Tibial artery (tissue), 4 donors: ENCODE measurements around the gene IFITM5.

ENCODE experiments used
- DNase-seq, 2 donors: peaks; one replicate each; pipeline ENCODE4 v3.0.0-alpha.2; 2019
- H3K27ac ChIP-seq, 2 donors: fragments of 200-600 bp; sonication (generic) in 1 of 2; 1 replicate in 1 of 2; 2 replicates in 1 of 2; pipeline ENCODE4 v1.5.1; 2018 to 2019; ENCODE audit warnings: mild to moderate bottlenecking in 1 of 2
- H3K27me3 ChIP-seq, 2 donors: fragments of 200-600 bp; sonication (generic) in 1 of 2; one replicate each; pipeline versions ENCODE4 v1.5.1 to v1.6.0; 2016 to 2019
- H3K36me3 ChIP-seq, 3 donors: fragments of 200-600 bp; sonication (generic) in 2 of 3; one replicate each; pipeline ENCODE4 v1.5.1; 2016 to 2019; ENCODE audit warnings: mild to moderate bottlenecking in 2 of 3
- H3K4me1 ChIP-seq, 4 donors: fragments of 200-600 bp; sonication (generic) in 2 of 4; 1 replicate in 3 of 4; 2 replicates in 1 of 4; pipeline ENCODE4 v1.5.1; 2016 to 2019
- H3K4me3 ChIP-seq, 2 donors: fragments of 200-600 bp; sonication (generic) in 1 of 2; 1 replicate in 1 of 2; 2 replicates in 1 of 2; pipeline ENCODE4 v1.5.1; 2018 to 2019; ENCODE audit warnings: mild to moderate bottlenecking in 2 of 2
- H3K9me3 ChIP-seq, 3 donors: fragments of 200-600 bp; sonication (generic) in 1 of 3; one replicate each; pipeline ENCODE4 v1.5.1; 2016 to 2019
- intact Hi-C: fragments of 100-400 bp; cut with DNase I; formaldehyde crosslinking; loops from one replicate; pipeline ENCODE4 v1.15.0; 2023; ENCODE audit warnings: low total_unique reads
- TF ChIP-seq, protein P1 (sequence below), 2 experiments: fragments of 200-600 bp in 1 of 2; fragments of 450-650 bp in 1 of 2; IDR thresholded peaks; one replicate each; pipeline ENCODE4 v1.5.1; 2017 to 2019; ENCODE audit warnings: antibody characterized with exemption in 2 of 2, mild to moderate bottlenecking in 1 of 2, moderate library complexity in 1 of 2

Gene IFITM5

DNA sequence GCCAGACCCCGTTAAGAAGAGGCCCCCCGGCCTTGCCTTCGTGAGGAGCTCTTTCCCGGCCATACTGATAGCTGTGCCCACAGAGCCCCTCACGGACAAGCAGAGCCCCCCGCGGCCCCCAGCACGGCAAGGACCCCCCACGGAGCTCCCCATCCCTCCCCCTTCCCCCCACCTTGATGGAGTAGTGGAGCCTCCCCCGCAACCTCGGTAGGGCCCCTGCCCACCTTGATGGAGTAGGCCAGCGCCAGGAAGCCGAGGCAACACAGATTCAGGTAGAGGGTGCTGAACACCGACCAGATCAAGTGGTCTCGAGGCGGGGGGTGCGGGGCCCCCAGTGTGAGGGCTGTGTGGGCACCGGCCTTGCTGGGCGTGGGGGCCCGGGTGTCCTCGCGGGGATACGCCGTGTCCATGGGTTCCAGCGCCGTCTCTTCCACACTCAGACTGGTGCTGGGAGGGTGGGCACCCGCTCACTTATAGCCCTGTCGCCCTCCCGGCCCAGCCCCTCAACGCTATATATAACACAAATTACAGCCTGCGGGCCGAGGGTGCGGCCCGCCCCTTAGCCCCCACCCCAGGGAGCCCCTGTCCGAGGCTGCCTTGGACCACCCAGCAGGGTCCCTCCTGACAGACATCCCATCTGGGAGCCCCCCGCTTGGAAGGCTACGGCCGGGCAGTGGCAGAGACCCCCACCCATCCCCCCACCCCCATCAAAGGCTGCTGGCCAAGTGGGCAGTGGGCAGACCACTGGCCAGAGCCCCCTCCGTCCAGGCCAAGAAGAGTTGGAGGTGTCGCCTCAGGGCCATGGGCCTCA, at the start of gene IFITM5:
IFITM5 (minus strand) TSS at position 446 of the 811 bp plus-strand sequence; CDS start at position 410, 36 bp downstream.
- Histone ChIP-seq H3K27ac (no peak within 1 kb of the TSS), H3K27me3 (peaks cover 0 to 60% of the 10 kb centered on the region in 2 donors), H3K4me3 (no peak within 1 kb of the TSS), H3K9me3 (no peaks in the 10 kb centered on the region), H3K36me3 (peaks cover 0 to 6% (median 6%) of the 10 kb centered on the region in 3 donors), H3K4me1 (peaks cover 0 to 9% (median under 1%) of the 10 kb centered on the region in 4 donors)
- TF ChIP-seq, protein P1, sequence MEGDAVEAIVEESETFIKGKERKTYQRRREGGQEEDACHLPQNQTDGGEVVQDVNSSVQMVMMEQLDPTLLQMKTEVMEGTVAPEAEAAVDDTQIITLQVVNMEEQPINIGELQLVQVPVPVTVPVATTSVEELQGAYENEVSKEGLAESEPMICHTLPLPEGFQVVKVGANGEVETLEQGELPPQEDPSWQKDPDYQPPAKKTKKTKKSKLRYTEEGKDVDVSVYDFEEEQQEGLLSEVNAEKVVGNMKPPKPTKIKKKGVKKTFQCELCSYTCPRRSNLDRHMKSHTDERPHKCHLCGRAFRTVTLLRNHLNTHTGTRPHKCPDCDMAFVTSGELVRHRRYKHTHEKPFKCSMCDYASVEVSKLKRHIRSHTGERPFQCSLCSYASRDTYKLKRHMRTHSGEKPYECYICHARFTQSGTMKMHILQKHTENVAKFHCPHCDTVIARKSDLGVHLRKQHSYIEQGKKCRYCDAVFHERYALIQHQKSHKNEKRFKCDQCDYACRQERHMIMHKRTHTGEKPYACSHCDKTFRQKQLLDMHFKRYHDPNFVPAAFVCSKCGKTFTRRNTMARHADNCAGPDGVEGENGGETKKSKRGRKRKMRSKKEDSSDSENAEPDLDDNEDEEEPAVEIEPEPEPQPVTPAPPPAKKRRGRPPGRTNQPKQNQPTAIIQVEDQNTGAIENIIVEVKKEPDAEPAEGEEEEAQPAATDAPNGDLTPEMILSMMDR (IDR thresholded peaks at IDR 0.05): no peak
- DNase-seq: no peak
- intact Hi-C loops: no loop called here

GRCh38 chr11:346529-346928, 47.2 kb upstream of the IFITM5 start:
- no peak for DNase-seq
- TF ChIP-seq, protein P1 (IDR thresholded peaks at IDR 0.05): no peak
- no peaks in the 10 kb centered on the region for H3K36me3 ChIP-seq
- intact Hi-C loops: no loop called here
- no peaks in the 10 kb centered on the region for H3K9me3 ChIP-seq
- H3K4me3 ChIP-seq: no peak overlapping the region
- H3K27me3 ChIP-seq: no peaks in the 10 kb centered on the region
- no peak overlapping the region for H3K27ac ChIP-seq
- peaks cover 0 to 3% (median 0%) of the 10 kb centered on the region in 4 donors for H3K4me1 ChIP-seq

GRCh38 chr11:344836-345578, 45.7 kb upstream of the IFITM5 start:
- no peaks in the 10 kb centered on the region for H3K27me3 ChIP-seq
- H3K4me1 ChIP-seq: no peaks in the 10 kb centered on the region
- H3K27ac ChIP-seq: no peak overlapping the region
- no peaks in the 10 kb centered on the region for H3K9me3 ChIP-seq
- TF ChIP-seq, protein P1 (IDR thresholded peaks at IDR 0.05): no peak
- intact Hi-C loops: no loop called here
- DNase-seq: no peak
- no peaks in the 10 kb centered on the region for H3K36me3 ChIP-seq
- no peak overlapping the region for H3K4me3 ChIP-seq

DNA sequence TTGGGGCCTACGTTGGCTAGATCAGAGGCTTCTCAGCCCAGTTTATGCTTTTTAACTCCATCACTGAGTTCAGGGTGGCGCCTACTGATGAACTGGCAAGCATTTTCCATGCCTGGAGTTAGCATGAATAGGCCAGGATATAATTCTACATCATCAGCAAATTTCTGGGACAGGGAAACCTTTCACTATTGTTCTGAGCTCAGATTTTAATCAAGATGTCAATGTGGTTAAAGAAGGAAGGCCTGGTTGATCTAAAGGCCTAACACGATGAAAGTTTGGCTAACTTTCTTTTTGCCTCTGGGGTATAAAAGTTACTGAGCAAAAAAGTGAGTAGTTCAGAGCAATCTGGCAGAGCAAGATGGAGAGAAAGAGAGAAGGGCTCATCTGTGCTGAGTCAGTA, 43.0 kb upstream of the IFITM5 start:
- Histone ChIP-seq H3K9me3 (no peaks in the 10 kb centered on the region), H3K27ac (no peak overlapping the region), H3K4me1 (no peaks in the 10 kb centered on the region), H3K36me3 (no peaks in the 10 kb centered on the region), H3K4me3 (no peak overlapping the region), H3K27me3 (no peaks in the 10 kb centered on the region)
- intact Hi-C loops: no loop called here
- TF ChIP-seq, protein P1 (IDR thresholded peaks at IDR 0.05): no peak
- DNase-seq: no peak

- Histone ChIP-seq H3K27ac (no peak overlapping the region), H3K4me1 (peaks cover 0 to 7% (median 0%) of the 10 kb centered on the region in 4 donors), H3K4me3 (no peak overlapping the region), H3K27me3 (no peaks in the 10 kb centered on the region), H3K9me3 (no peaks in the 10 kb centered on the region), H3K36me3 (no peaks in the 10 kb centered on the region)
- intact Hi-C loops: no loop called here
- no peak for DNase-seq
- TF ChIP-seq, protein P1 (IDR thresholded peaks at IDR 0.05): no peak
Observed at GRCh38 chr11:340539-341512, 41.5 kb upstream of the IFITM5 start.
